Activated T-cell treated with anti-CD3 and anti-CD28 coated beads for 24 hours (primary cell): ENCODE measurements around the gene METTL5.

ENCODE experiments used
- DNase-seq: peaks from one replicate; pipeline ENCODE4 v3.0.0-alpha.2; 2020; ENCODE audit warnings: low read depth

METTL5 gene

GRCh38 chr2:169781249-169782013 lies 43.3 kb downstream of the METTL5 start:
- no peak for DNase-seq

GRCh38 chr2:169778446-169778845 lies 46.3 kb downstream of the METTL5 start:
- no peak for DNase-seq

- no peak for DNase-seq
Measured at GRCh38 chr2:169776252-169776761, 48.4 kb downstream of the METTL5 start.

- DNase-seq, result no peak
Measured at GRCh38 chr2:169775765-169776164, 48.9 kb downstream of the METTL5 start.

GRCh38 chr2:169775354-169775753 lies 49.4 kb downstream of the METTL5 start:
- DNase-seq, result no peak

GRCh38 chr2:169772651-169773050 lies 52.1 kb downstream of the METTL5 start:
- no peak for DNase-seq

- DNase-seq, result no peak
Measured at GRCh38 chr2:169771612-169772011, 53.1 kb downstream of the METTL5 start.

- DNase-seq, result no peak
Measured at GRCh38 chr2:169771021-169771420, 53.7 kb downstream of the METTL5 start.

GRCh38 chr2:169768262-169768995 lies 56.3 kb downstream of the METTL5 start:
- DNase-seq, result peak; percentile 18

GRCh38 chr2:169767243-169767888 lies 57.3 kb downstream of the METTL5 start:
- DNase-seq, result peak; percentile 36

GRCh38 chr2:169765523-169765922 lies 59.2 kb downstream of the METTL5 start:
- DNase-seq, result no peak

- no peak for DNase-seq
Measured at GRCh38 chr2:169761970-169762292, 62.8 kb downstream of the METTL5 start.
